Smooth muscle cell (in vitro differentiated cells): ENCODE results near the gene BRWD1. TPM values are rescaled to one million over a fixed set of nuclear protein-coding genes. Genes with fewer than 3 reads are reported as not detected.

Source experiments
- DNase-seq: peaks from one replicate; lab custom pipeline; 2025; ENCODE audit not compliant: unreplicated experiment; lab: John Stamatoyannopoulos, UW
- H2AFZ ChIP-seq: fragments of 200-600 bp; sonication (generic); 2 replicates; pipeline ENCODE4 v1.6.0; 2016; ENCODE audit warnings: antibody characterized with exemption, low read depth, mild to moderate bottlenecking
- H3F3A ChIP-seq: fragments of 200-600 bp; sonication (generic); 2 replicates; pipeline ENCODE4 v1.6.0; 2017; ENCODE audit warnings: antibody characterized with exemption, low read depth
- H3K27ac ChIP-seq: fragments of 200-600 bp; sonication (generic); 2 replicates; pipeline ENCODE4 v1.5.1; 2016; ENCODE audit warnings: low read depth, mild to moderate bottlenecking
- H3K27me3 ChIP-seq: fragments of 200-600 bp; sonication (generic); 2 replicates; pipeline ENCODE4 v1.6.1; 2016; ENCODE audit warnings: low read depth, mild to moderate bottlenecking
- H3K36me3 ChIP-seq: fragments of 200-600 bp; sonication (generic); 2 replicates; pipeline ENCODE4 v1.5.1; 2016; ENCODE audit warnings: low read depth
- H3K4me1 ChIP-seq: fragments of 200-600 bp; sonication (generic); 2 replicates; pipeline ENCODE4 v1.5.1; 2016; ENCODE audit warnings: low read depth
- H3K4me2 ChIP-seq: fragments of 200-600 bp; sonication (generic); 2 replicates; pipeline ENCODE4 v1.6.0; 2016; ENCODE audit warnings: mild to moderate bottlenecking
- H3K4me3 ChIP-seq: fragments of 200-600 bp; sonication (generic); 2 replicates; pipeline ENCODE4 v1.5.1; 2016; ENCODE audit warnings: mild to moderate bottlenecking
- H3K79me2 ChIP-seq: fragments of 200-600 bp; sonication (generic); 2 replicates; pipeline ENCODE4 v1.6.0; 2016; ENCODE audit warnings: low read depth, mild to moderate bottlenecking
- H3K9ac ChIP-seq: fragments of 200-600 bp; sonication (generic); 2 replicates; pipeline ENCODE4 v1.6.0; 2016; ENCODE audit warnings: low read depth
- H3K9me3 ChIP-seq: fragments of 200-600 bp; sonication (generic); replicated peaks from 2 replicates; pipeline ENCODE4 v1.5.1; 2016; ENCODE audit warnings: low read depth
- H4K20me1 ChIP-seq: fragments of 200-600 bp; sonication (generic); 2 replicates; pipeline ENCODE4 v1.6.0; 2016; ENCODE audit warnings: low read depth
- WGBS: methylation state at CpG from one replicate; pipeline ENCODE4 v1.1.7; 2016; ENCODE audit warnings: low lambda C conversion rate; 5-methylcytosine and 5-hydroxymethylcytosine counted together
- polyA plus RNA-seq: library from polyadenylated mRNA; unstranded; fragments of >200 nt; fragmentation: Nextera tagmentation; extraction: Ambion mirVana; gene quantifications from 2 replicates; pipeline ENCODE4 v1.2.1, GENCODE V29; 2016
- total RNA-seq: library from RNA; depleted of rRNA; stranded (reverse); fragments of >200 nt; gene quantifications from 2 replicates; pipeline ENCODE4 v1.2.3, GENCODE V29; 2014
- TF ChIP-seq, protein P1 (sequence below): fragments of 200-600 bp; sonication (generic); IDR thresholded peaks from 2 replicates; pipeline ENCODE4 v1.5.1; 2017; ENCODE audit warnings: borderline replicate concordance, mild to moderate bottlenecking, antibody characterized with exemption; ENCODE audit not compliant: insufficient read depth, poor library complexity, severe bottlenecking

BRWD1 gene
- total and polyA plus RNA-seq, 2 experiments from 2014 or later: 19.0 to 51.0 TPM

- WGBS: 75% methylated on average over 19 of the region's 19 CpGs
- Histone ChIP-seq H3K9ac (peak overlapping the region; percentile 56), H3K4me3 (peak overlapping the region; percentile 90), H3K4me1 (peaks cover 29% of the 10 kb centered on the region), H4K20me1 (peaks cover 30% of the 10 kb centered on the region), H3K9me3 (no peaks in the 10 kb centered on the region), H3K27ac (peak overlapping the region; percentile 70), H2AFZ (peak overlapping the region; percentile 94), H3K4me2 (peak overlapping the region; percentile 94), H3F3A (peaks cover 13% of the 10 kb centered on the region), H3K27me3 (no peaks in the 10 kb centered on the region), H3K79me2 (peaks cover 31% of the 10 kb centered on the region), H3K36me3 (peaks cover 7% of the 10 kb centered on the region)
- no peak for DNase-seq
- TF ChIP-seq, protein P1, sequence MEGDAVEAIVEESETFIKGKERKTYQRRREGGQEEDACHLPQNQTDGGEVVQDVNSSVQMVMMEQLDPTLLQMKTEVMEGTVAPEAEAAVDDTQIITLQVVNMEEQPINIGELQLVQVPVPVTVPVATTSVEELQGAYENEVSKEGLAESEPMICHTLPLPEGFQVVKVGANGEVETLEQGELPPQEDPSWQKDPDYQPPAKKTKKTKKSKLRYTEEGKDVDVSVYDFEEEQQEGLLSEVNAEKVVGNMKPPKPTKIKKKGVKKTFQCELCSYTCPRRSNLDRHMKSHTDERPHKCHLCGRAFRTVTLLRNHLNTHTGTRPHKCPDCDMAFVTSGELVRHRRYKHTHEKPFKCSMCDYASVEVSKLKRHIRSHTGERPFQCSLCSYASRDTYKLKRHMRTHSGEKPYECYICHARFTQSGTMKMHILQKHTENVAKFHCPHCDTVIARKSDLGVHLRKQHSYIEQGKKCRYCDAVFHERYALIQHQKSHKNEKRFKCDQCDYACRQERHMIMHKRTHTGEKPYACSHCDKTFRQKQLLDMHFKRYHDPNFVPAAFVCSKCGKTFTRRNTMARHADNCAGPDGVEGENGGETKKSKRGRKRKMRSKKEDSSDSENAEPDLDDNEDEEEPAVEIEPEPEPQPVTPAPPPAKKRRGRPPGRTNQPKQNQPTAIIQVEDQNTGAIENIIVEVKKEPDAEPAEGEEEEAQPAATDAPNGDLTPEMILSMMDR: no peak
Observed at GRCh38 chr21:39350094-39351005, 36.9 kb upstream of the BRWD1 start.

GRCh38 chr21:39349211-39350093 is 36.0 kb upstream of the BRWD1 start:
- H4K20me1 ChIP-seq: peaks cover 39% of the 10 kb centered on the region
- peak; percentile 94 for DNase-seq
- TF ChIP-seq, protein P1: no peak
- H3K4me1 ChIP-seq: peaks cover 36% of the 10 kb centered on the region
- H3K9me3 ChIP-seq: no peaks in the 10 kb centered on the region
- peak overlapping the region; percentile 94 for H3K4me2 ChIP-seq
- H3K4me3 ChIP-seq: peak overlapping the region; percentile 90
- H3F3A ChIP-seq: peaks cover 15% of the 10 kb centered on the region
- H2AFZ ChIP-seq: peak overlapping the region; percentile 94
- H3K9ac ChIP-seq: peak overlapping the region; percentile 56
- H3K36me3 ChIP-seq: peaks cover 7% of the 10 kb centered on the region
- peaks cover 40% of the 10 kb centered on the region for H3K79me2 ChIP-seq
- H3K27ac ChIP-seq: peak overlapping the region; percentile 70
- WGBS: 12% methylated on average over 40 of the region's 56 CpGs
- no peaks in the 10 kb centered on the region for H3K27me3 ChIP-seq

GRCh38 chr21:39348355-39349210 is 35.2 kb upstream of the BRWD1 start, which contains the start of gene HMGN1:
HMGN1 (minus strand) TSS chr21:39349088; CDS start chr21:39348917, 171 bp downstream.
- TF ChIP-seq, protein P1: no peak
- WGBS: 0% methylated on average over 33 of the region's 116 CpGs

More at GRCh38 chr21:39348355-39349210, 35.2 kb upstream of the BRWD1 start, which contains the start of gene HMGN1:
- H3K4me3 ChIP-seq: peak within 1 kb of the TSS; percentile 90
- DNase-seq: peak; percentile 94
- peaks cover 7% of the 10 kb centered on the region for H3K36me3 ChIP-seq
- peaks cover 15% of the 10 kb centered on the region for H3F3A ChIP-seq
- H3K4me1 ChIP-seq: peaks cover 36% of the 10 kb centered on the region
- H3K79me2 ChIP-seq: peaks cover 43% of the 10 kb centered on the region
- H3K4me2 ChIP-seq: peak within 1 kb of the TSS; percentile 99
- no peaks in the 10 kb centered on the region for H3K9me3 ChIP-seq
- no peaks in the 10 kb centered on the region for H3K27me3 ChIP-seq
- H3K27ac ChIP-seq: peak within 1 kb of the TSS; percentile 88
- H4K20me1 ChIP-seq: peaks cover 46% of the 10 kb centered on the region
- peak within 1 kb of the TSS; percentile 94 for H2AFZ ChIP-seq
- peak within 1 kb of the TSS; percentile 94 for H3K9ac ChIP-seq
